Subcutaneous abdominal adipose tissue (tissue), 5 donors: ENCODE results near the gene ABHD12.

Experiments
- H3K27ac ChIP-seq: one replicate; pipeline ENCODE4 v1.7.0; 2013; ENCODE audit warnings: low read depth, mild to moderate bottlenecking, inconsistent platforms, low read length, moderate library complexity
- H3K27me3 ChIP-seq, 5 donors: one replicate each; pipeline ENCODE4 v1.7.0; 2013; ENCODE audit warnings: low read length in 5 of 5, inconsistent platforms in 1 of 5; ENCODE audit not compliant: control insufficient read depth in 5 of 5, insufficient read depth in 4 of 5
- H3K36me3 ChIP-seq, 5 donors: one replicate each; pipeline ENCODE4 v1.7.0; 2013; ENCODE audit warnings: low read length in 5 of 5; ENCODE audit not compliant: control insufficient read depth in 5 of 5, insufficient read depth in 5 of 5
- H3K4me1 ChIP-seq, 5 donors: one replicate each; pipeline ENCODE4 v1.7.0; 2013; ENCODE audit warnings: low read length in 5 of 5, mild to moderate bottlenecking in 3 of 5, moderate library complexity in 1 of 5; ENCODE audit not compliant: control insufficient read depth in 5 of 5, insufficient read depth in 5 of 5
- H3K4me3 ChIP-seq, 5 donors: one replicate each; pipeline ENCODE4 v1.7.0; 2013; ENCODE audit warnings: low read length in 5 of 5, low read depth in 1 of 5
- H3K9ac ChIP-seq, 5 donors: one replicate each; pipeline ENCODE4 v1.7.0; 2013; ENCODE audit warnings: low read length in 5 of 5, mild to moderate bottlenecking in 4 of 5, moderate library complexity in 3 of 5
- H3K9me3 ChIP-seq, 5 donors: one replicate each; pipeline ENCODE4 v1.7.0; 2013; ENCODE audit warnings: low read length in 5 of 5; ENCODE audit not compliant: control insufficient read depth in 5 of 5
- donor health status: healthy.
- donor health status: healthy.
- donor health status: healthy.
- donor health status: healthy.
- donor health status: healthy.

Gene ABHD12

GRCh38 chr20:25300496-25301170, 90.0 kb downstream of the ABHD12 start:
- Histone ChIP-seq H3K9me3 (no peaks in the 10 kb centered on the region), H3K4me3 (no peak overlapping the region), H3K27me3 (no peaks in the 10 kb centered on the region), H3K9ac (no peak overlapping the region), H3K36me3 (peaks cover 0 to 72% (median 43%) of the 10 kb centered on the region in 5 donors), H3K4me1 (peaks cover 6 to 30% (median 28%) of the 10 kb centered on the region in 5 donors), H3K27ac (no peak overlapping the region)

GRCh38 chr20:25299806-25300205, 90.8 kb downstream of the ABHD12 start:
- Histone ChIP-seq H3K27me3 (no peaks in the 10 kb centered on the region), H3K36me3 (peaks cover 0 to 76% (median 43%) of the 10 kb centered on the region in 5 donors), H3K9me3 (no peaks in the 10 kb centered on the region), H3K4me3 (no peak overlapping the region), H3K27ac (no peak overlapping the region), H3K4me1 (peaks cover 6 to 38% (median 37%) of the 10 kb centered on the region in 5 donors), H3K9ac (no peak overlapping the region)

DNA sequence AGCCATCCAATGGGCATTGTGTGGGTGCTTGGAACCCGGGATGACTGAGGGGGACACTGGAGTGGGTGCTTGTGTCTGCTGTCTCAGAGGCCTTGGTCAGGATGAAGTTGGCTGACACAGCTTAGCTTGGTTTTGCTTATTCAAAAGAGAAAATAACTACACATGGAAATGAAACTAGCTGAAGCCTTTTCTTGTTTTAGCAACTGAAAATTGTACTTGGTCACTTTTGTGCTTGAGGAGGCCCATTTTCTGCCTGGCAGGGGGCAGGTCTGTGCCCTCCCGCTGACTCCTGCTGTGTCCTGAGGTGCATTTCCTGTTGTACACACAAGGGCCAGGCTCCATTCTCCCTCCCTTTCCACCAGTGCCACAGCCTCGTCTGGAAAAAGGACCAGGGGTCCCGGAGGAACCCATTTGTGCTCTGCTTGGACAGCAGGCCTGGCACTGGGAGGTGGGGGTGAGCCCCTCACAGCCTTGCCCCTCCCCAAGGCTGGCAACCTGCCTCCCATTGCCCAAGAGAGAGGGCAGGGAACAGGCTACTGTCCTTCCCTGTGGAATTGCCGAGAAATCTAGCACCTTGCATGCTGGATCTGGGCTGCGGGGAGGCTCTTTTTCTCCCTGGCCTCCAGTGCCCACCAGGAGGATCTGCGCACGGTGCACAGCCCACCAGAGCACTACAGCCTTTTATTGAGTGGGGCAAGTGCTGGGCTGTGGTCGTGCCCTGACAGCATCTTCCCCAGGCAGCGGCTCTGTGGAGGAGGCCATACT, 93.3 kb downstream of the ABHD12 start:
- H3K27ac ChIP-seq = peak overlapping the region; percentile 23
- H3K9me3 ChIP-seq = no peaks in the 10 kb centered on the region
- peaks cover 0 to 73% (median 45%) of the 10 kb centered on the region in 5 donors for H3K36me3 ChIP-seq
- peaks cover 6 to 44% (median 40%) of the 10 kb centered on the region in 5 donors for H3K4me1 ChIP-seq
- no peaks in the 10 kb centered on the region for H3K27me3 ChIP-seq
- H3K9ac ChIP-seq = no peak overlapping the region
- no peak overlapping the region for H3K4me3 ChIP-seq

GRCh38 chr20:25296094-25297093, 94.2 kb downstream of the ABHD12 start:
- peak overlapping the region; percentile 30 for H3K27ac ChIP-seq
- H3K4me1 ChIP-seq = peaks cover 6 to 43% (median 40%) of the 10 kb centered on the region in 5 donors
- H3K36me3 ChIP-seq = peaks cover 0 to 72% (median 46%) of the 10 kb centered on the region in 5 donors

DNA sequence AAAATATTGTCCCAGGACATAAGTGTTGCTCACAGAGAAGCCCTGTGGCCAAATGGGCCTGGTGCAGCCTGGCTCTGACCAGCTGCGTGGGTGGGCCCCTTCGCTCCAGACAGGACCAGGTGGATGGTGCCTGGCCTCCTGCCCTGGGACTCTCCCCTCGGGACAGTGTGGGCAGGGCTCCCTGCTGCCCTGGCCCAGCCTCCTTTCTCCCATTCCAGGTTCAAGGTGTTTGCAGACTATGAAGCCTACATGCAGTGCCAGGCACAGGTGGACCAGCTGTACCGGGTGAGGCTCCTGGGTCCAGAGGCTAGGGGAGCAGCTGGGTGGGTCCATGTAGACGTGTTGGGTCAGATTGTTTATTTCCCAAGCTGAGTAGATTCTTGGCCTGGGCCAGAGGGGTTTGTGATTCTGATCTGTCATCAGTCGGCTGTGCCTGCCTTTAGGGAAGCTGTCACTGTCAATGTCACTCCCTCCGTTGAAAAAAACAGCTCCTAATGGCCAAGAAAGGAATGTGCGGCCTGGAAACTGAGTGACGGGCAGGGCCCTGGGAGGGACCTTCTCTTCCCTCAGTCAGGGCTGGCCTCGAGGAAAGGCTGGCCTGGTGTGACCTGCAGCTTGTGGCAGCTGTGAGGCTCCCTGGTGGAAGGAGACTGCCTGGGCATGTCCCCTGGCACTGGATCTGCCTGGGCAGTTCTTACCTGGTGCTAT, 95.1 kb downstream of the ABHD12 start:
- Histone ChIP-seq H3K27ac (peak overlapping the region; percentile 30), H3K27me3 (no peaks in the 10 kb centered on the region), H3K4me1 (peaks cover 6 to 38% (median 36%) of the 10 kb centered on the region in 5 donors), H3K4me3 (no peak overlapping the region), H3K36me3 (peaks cover 0 to 73% (median 54%) of the 10 kb centered on the region in 5 donors), H3K9ac (peak overlapping the region in 1 of 5 donors; percentile 26), H3K9me3 (no peaks in the 10 kb centered on the region)

More at GRCh38 chr20:25296094-25297093, 94.2 kb downstream of the ABHD12 start:
- Histone ChIP-seq H3K9ac (no peak overlapping the region), H3K9me3 (no peaks in the 10 kb centered on the region), H3K27me3 (no peaks in the 10 kb centered on the region), H3K4me3 (no peak overlapping the region)

GRCh38 chr20:25294459-25295385, 95.9 kb downstream of the ABHD12 start:
- Histone ChIP-seq H3K9ac (peak overlapping the region in 1 of 5 donors; percentile 26), H3K27me3 (no peaks in the 10 kb centered on the region), H3K4me1 (peaks cover 6 to 38% (median 35%) of the 10 kb centered on the region in 5 donors)

GRCh38 chr20:25293910-25294458, 96.7 kb downstream of the ABHD12 start:
- no peaks in the 10 kb centered on the region for H3K9me3 ChIP-seq
- peaks cover 6 to 38% (median 32%) of the 10 kb centered on the region in 5 donors for H3K4me1 ChIP-seq
- no peaks in the 10 kb centered on the region for H3K27me3 ChIP-seq
- no peak overlapping the region for H3K27ac ChIP-seq
- H3K36me3 ChIP-seq = peaks cover 0 to 76% (median 62%) of the 10 kb centered on the region in 5 donors
- H3K9ac ChIP-seq = no peak overlapping the region
- no peak overlapping the region for H3K4me3 ChIP-seq

More at GRCh38 chr20:25294459-25295385, 95.9 kb downstream of the ABHD12 start:
- H3K36me3 ChIP-seq = peaks cover 0 to 73% (median 58%) of the 10 kb centered on the region in 5 donors
- H3K4me3 ChIP-seq = no peak overlapping the region
- H3K27ac ChIP-seq = no peak overlapping the region
- H3K9me3 ChIP-seq = no peaks in the 10 kb centered on the region

GRCh38 chr20:25293507-25293906, 97.1 kb downstream of the ABHD12 start:
- peaks cover 6 to 38% (median 32%) of the 10 kb centered on the region in 5 donors for H3K4me1 ChIP-seq
- H3K27ac ChIP-seq = no peak overlapping the region
- H3K27me3 ChIP-seq = no peaks in the 10 kb centered on the region
- no peak overlapping the region for H3K4me3 ChIP-seq
- H3K9ac ChIP-seq = no peak overlapping the region
- H3K9me3 ChIP-seq = no peaks in the 10 kb centered on the region
- H3K36me3 ChIP-seq = peaks cover 0 to 76% (median 63%) of the 10 kb centered on the region in 5 donors
